Neural cell (in vitro differentiated cells): Measurements from ENCODE around the gene ATP23. TPM values are rescaled to one million over a fixed set of nuclear protein-coding genes. Genes with fewer than 3 reads are reported as not detected.

Source experiments
- H2AFZ ChIP-seq: fragments of 200-600, 300-800 bp; sonication (generic), shearing (Covaris generic); 2 replicates; pipeline ENCODE4 v1.6.0; 2014; ENCODE audit warnings: low read depth, mild to moderate bottlenecking, antibody characterized with exemption, low read length, moderate library complexity
- H3F3A ChIP-seq: fragments of 200-600 bp; shearing (Covaris generic); 2 replicates; pipeline ENCODE4 v1.6.1; 2016; ENCODE audit warnings: mild to moderate bottlenecking, moderate library complexity, mixed read lengths, antibody characterized with exemption, low read length; ENCODE audit not compliant: insufficient read depth, poor library complexity, severe bottlenecking
- H3K27ac ChIP-seq: fragments of 200-600, 300-800 bp; sonication (generic), shearing (Covaris generic); 2 replicates; pipeline ENCODE4 v1.5.1; 2014; ENCODE audit warnings: mild to moderate bottlenecking, low read length, moderate library complexity
- H3K27me3 ChIP-seq: fragments of 300-800, 200-600 bp; sonication (generic), shearing (Covaris generic); 2 replicates; pipeline ENCODE4 v1.6.0; 2014; ENCODE audit warnings: mild to moderate bottlenecking, low read depth, low read length, moderate library complexity; ENCODE audit not compliant: insufficient read depth
- H3K36me3 ChIP-seq: fragments of 300-800, 200-600 bp; sonication (generic), shearing (Covaris generic); 2 replicates; pipeline ENCODE4 v1.5.1; 2014; ENCODE audit warnings: mild to moderate bottlenecking, antibody characterized with exemption, low read length, moderate library complexity; ENCODE audit not compliant: insufficient read depth
- H3K4me2 ChIP-seq: fragments of 300-800, 200-600 bp; sonication (generic), shearing (Covaris generic); 2 replicates; pipeline ENCODE4 v1.6.0; 2014; ENCODE audit warnings: mild to moderate bottlenecking, low read length
- H3K4me3 ChIP-seq: fragments of 300-800, 200-600 bp; sonication (generic), shearing (Covaris generic); 2 replicates; pipeline ENCODE4 v1.5.1; 2014; ENCODE audit warnings: mild to moderate bottlenecking, low read length, moderate library complexity
- H3K79me2 ChIP-seq: fragments of 200-600 bp; shearing (Covaris generic); replicated peaks from 2 replicates; pipeline ENCODE4 v1.6.0; 2014; ENCODE audit warnings: mild to moderate bottlenecking, low read length, moderate library complexity; ENCODE audit not compliant: insufficient read depth
- H3K9ac ChIP-seq: fragments of 300-800, 200-600 bp; sonication (generic), shearing (Covaris generic); 2 replicates; pipeline ENCODE4 v1.6.1; 2016; ENCODE audit warnings: mild to moderate bottlenecking, low read length, mixed read lengths
- H3K9me2 ChIP-seq: fragments of 200-600 bp; shearing (Covaris generic); 2 replicates; pipeline ENCODE4 v1.6.1; 2016; ENCODE audit warnings: mild to moderate bottlenecking, low read length, mixed read lengths; ENCODE audit not compliant: insufficient read depth
- H3K9me3 ChIP-seq: fragments of 200-600, 300-800 bp; sonication (generic), shearing (Covaris generic); 2 replicates; pipeline ENCODE4 v1.6.1; 2016; ENCODE audit warnings: mild to moderate bottlenecking, mixed run types, low read length, moderate library complexity, mixed read lengths
- H4K20me1 ChIP-seq: fragments of 200-600 bp; shearing (Covaris generic); 2 replicates; pipeline ENCODE4 v1.6.1; 2016; ENCODE audit warnings: mild to moderate bottlenecking, mixed run types; ENCODE audit not compliant: insufficient read depth
- EP300 ChIP-seq: fragments of 450-650 bp; conservative IDR thresholded peaks from 2 replicates; pipeline ENCODE4 v1.6.1; 2014; ENCODE audit warnings: antibody characterized with exemption, mild to moderate bottlenecking, moderate library complexity; ENCODE audit not compliant: poor library complexity, severe bottlenecking
- EZH2 ChIP-seq: fragments of 200-600, 300-800 bp; shearing (Covaris generic), sonication (generic); IDR thresholded peaks from 2 replicates; pipeline ENCODE4 v1.6.1; 2014; ENCODE audit warnings: antibody characterized with exemption, low read length, borderline replicate concordance, mild to moderate bottlenecking; ENCODE audit not compliant: insufficient read depth, poor library complexity, severe bottlenecking
- MXI1 ChIP-seq: fragments of 450-650 bp; conservative IDR thresholded peaks from 2 replicates; pipeline ENCODE4 v1.6.1; 2014; ENCODE audit warnings: antibody characterized with exemption, mild to moderate bottlenecking; ENCODE audit not compliant: poor library complexity, severe bottlenecking
- POLR2AphosphoS5 ChIP-seq: IDR thresholded peaks from 2 replicates; pipeline ENCODE4 v1.6.1; 2012
- RAD21 ChIP-seq: fragments of 450-650 bp; conservative IDR thresholded peaks from 2 replicates; pipeline ENCODE4 v1.6.1; 2014; ENCODE audit warnings: antibody characterized with exemption, mild to moderate bottlenecking, moderate library complexity
- SMC3 ChIP-seq: fragments of 450-650 bp; conservative IDR thresholded peaks from 2 replicates; pipeline ENCODE4 v1.6.1; 2014; ENCODE audit warnings: antibody characterized with exemption, mild to moderate bottlenecking, moderate library complexity; ENCODE audit not compliant: poor library complexity
- TAF1 ChIP-seq: IDR thresholded peaks from 2 replicates; pipeline ENCODE4 v1.6.1; 2012; ENCODE audit warnings: low read depth
- polyA plus RNA-seq: library from polyadenylated mRNA; depleted of rRNA; stranded (reverse); fragments of >200 nt; gene quantifications from 2 replicates; pipeline ENCODE4 v1.2.3, GENCODE V29; 2014
- TF ChIP-seq, protein P1 (sequence below): fragments of 450-650 bp; IDR thresholded peaks from 2 replicates; pipeline ENCODE4 v1.5.1; 2014; ENCODE audit warnings: antibody characterized with exemption, mild to moderate bottlenecking, moderate library complexity; ENCODE audit not compliant: poor library complexity, severe bottlenecking
- TF ChIP-seq, protein P2 (sequence below): IDR thresholded peaks from 2 replicates; pipeline ENCODE4 v1.6.1; 2012; ENCODE audit warnings: borderline replicate concordance

ATP23 gene
- polyA plus RNA-seq, 1 donor from 2014 or later, result 5.7 TPM

DNA sequence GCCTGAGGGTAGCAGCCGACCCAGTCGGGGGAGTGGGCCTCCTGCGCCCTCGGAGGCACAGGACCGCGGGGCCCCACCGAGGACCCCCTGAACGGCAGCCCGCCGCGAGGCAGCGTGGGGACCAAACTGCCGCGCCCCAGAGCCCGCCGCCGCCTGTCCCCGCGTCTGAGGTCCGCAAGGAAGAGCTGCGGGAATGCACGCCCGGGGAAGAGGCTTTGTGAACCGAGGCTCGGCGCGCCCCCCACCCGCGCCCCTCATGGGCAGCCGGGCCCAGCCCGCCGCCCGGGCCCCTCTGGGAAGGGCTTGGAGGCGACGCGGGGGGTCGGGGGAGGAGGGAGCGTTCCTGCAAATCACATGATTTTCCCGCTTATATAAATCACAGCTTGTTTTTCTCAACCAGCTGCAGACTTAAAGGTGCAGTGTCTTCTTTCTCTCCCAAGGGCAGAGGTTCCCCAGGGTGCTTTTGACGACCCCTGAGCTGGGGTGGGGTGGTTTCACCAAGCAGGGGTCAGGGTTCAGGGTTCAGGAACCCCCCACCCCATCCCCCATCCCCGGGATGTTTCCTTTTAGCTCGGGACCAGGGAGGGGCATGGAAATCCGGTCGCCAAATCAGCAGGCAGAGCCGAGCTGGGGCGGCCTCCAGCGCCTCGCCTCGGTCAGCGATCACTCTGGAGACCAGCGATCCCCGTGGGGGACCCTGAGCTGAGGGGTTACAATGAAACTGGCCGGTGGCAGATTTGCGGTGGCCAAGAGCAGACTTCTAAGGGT is 44.7 kb upstream of the ATP23 start:
- TF ChIP-seq, protein P1, sequence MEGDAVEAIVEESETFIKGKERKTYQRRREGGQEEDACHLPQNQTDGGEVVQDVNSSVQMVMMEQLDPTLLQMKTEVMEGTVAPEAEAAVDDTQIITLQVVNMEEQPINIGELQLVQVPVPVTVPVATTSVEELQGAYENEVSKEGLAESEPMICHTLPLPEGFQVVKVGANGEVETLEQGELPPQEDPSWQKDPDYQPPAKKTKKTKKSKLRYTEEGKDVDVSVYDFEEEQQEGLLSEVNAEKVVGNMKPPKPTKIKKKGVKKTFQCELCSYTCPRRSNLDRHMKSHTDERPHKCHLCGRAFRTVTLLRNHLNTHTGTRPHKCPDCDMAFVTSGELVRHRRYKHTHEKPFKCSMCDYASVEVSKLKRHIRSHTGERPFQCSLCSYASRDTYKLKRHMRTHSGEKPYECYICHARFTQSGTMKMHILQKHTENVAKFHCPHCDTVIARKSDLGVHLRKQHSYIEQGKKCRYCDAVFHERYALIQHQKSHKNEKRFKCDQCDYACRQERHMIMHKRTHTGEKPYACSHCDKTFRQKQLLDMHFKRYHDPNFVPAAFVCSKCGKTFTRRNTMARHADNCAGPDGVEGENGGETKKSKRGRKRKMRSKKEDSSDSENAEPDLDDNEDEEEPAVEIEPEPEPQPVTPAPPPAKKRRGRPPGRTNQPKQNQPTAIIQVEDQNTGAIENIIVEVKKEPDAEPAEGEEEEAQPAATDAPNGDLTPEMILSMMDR, result peak; percentile 27
- TF ChIP-seq EZH2, result no peak
- TF ChIP-seq, protein P2, sequence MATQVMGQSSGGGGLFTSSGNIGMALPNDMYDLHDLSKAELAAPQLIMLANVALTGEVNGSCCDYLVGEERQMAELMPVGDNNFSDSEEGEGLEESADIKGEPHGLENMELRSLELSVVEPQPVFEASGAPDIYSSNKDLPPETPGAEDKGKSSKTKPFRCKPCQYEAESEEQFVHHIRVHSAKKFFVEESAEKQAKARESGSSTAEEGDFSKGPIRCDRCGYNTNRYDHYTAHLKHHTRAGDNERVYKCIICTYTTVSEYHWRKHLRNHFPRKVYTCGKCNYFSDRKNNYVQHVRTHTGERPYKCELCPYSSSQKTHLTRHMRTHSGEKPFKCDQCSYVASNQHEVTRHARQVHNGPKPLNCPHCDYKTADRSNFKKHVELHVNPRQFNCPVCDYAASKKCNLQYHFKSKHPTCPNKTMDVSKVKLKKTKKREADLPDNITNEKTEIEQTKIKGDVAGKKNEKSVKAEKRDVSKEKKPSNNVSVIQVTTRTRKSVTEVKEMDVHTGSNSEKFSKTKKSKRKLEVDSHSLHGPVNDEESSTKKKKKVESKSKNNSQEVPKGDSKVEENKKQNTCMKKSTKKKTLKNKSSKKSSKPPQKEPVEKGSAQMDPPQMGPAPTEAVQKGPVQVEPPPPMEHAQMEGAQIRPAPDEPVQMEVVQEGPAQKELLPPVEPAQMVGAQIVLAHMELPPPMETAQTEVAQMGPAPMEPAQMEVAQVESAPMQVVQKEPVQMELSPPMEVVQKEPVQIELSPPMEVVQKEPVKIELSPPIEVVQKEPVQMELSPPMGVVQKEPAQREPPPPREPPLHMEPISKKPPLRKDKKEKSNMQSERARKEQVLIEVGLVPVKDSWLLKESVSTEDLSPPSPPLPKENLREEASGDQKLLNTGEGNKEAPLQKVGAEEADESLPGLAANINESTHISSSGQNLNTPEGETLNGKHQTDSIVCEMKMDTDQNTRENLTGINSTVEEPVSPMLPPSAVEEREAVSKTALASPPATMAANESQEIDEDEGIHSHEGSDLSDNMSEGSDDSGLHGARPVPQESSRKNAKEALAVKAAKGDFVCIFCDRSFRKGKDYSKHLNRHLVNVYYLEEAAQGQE, result no peak
- Histone ChIP-seq H3K36me3 (no peaks in the 10 kb centered on the region), H3F3A (no peaks in the 10 kb centered on the region), H3K9ac (peak overlapping the region; percentile 55), H3K4me3 (peak overlapping the region; percentile 63), H2AFZ (peak overlapping the region; percentile 60), H3K4me2 (peak overlapping the region; percentile 62), H3K9me2 (no peaks in the 10 kb centered on the region), H3K27ac (no peak overlapping the region), H4K20me1 (no peaks in the 10 kb centered on the region), H3K79me2 (no peaks in the 10 kb centered on the region), H3K9me3 (no peaks in the 10 kb centered on the region), H3K27me3 (no peaks in the 10 kb centered on the region)

DNA sequence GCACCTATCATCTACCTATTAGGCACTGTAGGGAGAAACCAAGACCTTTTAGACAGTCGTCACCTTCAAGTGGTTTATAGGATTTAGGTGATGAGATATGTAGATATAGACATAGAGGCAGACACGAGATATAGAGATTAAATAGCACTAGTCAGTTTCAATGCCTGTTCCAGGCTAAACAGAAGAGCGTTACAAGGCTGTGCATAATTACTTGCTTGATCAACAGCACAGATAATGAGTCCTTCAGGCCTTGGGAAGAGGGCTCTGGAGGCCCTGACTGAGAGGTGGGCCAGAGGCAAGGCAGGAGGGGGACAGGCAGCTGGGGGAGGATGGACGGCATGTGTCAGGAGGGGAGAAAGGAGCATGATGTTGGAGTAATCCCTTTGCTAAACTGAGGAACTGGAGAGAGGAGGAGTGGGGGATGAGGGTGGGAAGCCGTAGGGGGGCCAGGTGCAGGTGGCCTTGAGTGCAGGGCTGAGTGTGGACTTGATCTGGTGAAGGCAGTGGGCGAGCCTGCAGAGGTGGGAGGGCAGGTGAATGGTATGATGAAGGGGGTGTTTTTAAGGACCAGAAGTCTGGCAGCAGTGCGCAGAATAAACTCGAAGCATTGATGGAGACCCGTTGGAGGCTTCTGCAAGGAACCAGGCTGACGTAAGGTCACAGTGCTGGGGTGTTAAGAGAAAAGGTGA is 43.9 kb upstream of the ATP23 start:
- Histone ChIP-seq H3K36me3 (no peaks in the 10 kb centered on the region), H3K4me2 (no peak overlapping the region), H2AFZ (peak overlapping the region; percentile 60), H4K20me1 (no peaks in the 10 kb centered on the region), H3K9me3 (no peaks in the 10 kb centered on the region), H3K79me2 (no peaks in the 10 kb centered on the region), H3K4me3 (peak overlapping the region; percentile 63), H3K9me2 (no peaks in the 10 kb centered on the region), H3K27ac (no peak overlapping the region), H3K9ac (peak overlapping the region; percentile 55), H3F3A (no peaks in the 10 kb centered on the region), H3K27me3 (no peaks in the 10 kb centered on the region)
- TF ChIP-seq EP300 (no peak), RAD21 (no peak), POLR2AphosphoS5 (no peak), TAF1 (no peak), EZH2 (no peak), SMC3 (no peak), MXI1 (no peak)
- TF ChIP-seq, protein P2, result no peak
- TF ChIP-seq, protein P1, result no peak
